Type B pancreatic cell (in vitro differentiated cells): ENCODE data around the gene CCNYL1. TPM values are rescaled to one million over a fixed set of nuclear protein-coding genes. Genes with fewer than 3 reads are reported as not detected.

ENCODE experiments used
- DNase-seq: peaks from one replicate; pipeline ENCODE4 v3.0.0; 2021; ENCODE audit warnings: mixed read lengths; ENCODE audit not compliant: unreplicated experiment; ENCODE audit errors: extremely low spot score
- H3K27ac Mint-ChIP-seq: 2 replicates; pipeline ENCODE4 v1.8.0; 2021; ENCODE audit warnings: mild to moderate bottlenecking, mixed read lengths
- H3K27me3 Mint-ChIP-seq: 2 replicates; pipeline ENCODE4 v1.8.0; 2021; ENCODE audit warnings: mixed read lengths
- H3K36me3 Mint-ChIP-seq: 2 replicates; pipeline ENCODE4 v1.8.0; 2021; ENCODE audit warnings: mixed read lengths
- H3K4me1 Mint-ChIP-seq: one replicate; pipeline ENCODE4 v1.8.0; 2021; ENCODE audit warnings: mixed read lengths; ENCODE audit not compliant: unreplicated experiment
- H3K4me3 Mint-ChIP-seq: 2 replicates; pipeline ENCODE4 v1.8.0; 2021; ENCODE audit warnings: mild to moderate bottlenecking, mixed read lengths
- H3K9me3 Mint-ChIP-seq: 2 replicates; pipeline ENCODE4 v1.8.0; 2021; ENCODE audit warnings: mixed read lengths
- CTCF ChIP-seq: fragments of 200-600 bp; sonication (generic); conservative IDR thresholded peaks from 2 replicates; pipeline ENCODE4 v1.5.0; 2021; ENCODE audit warnings: antibody characterized with exemption, mild to moderate bottlenecking
- total RNA-seq: library from RNA; stranded (reverse); gene quantifications from 2 replicates; pipeline ENCODE4 v1.2.1, GENCODE V29; 2021; ENCODE audit warnings: low replicate concordance

The CCNYL1 gene
- total RNA-seq, 1 donor from 2014 or later, result 20.8 TPM

- no peaks in the 10 kb centered on the region for H3K36me3 Mint-ChIP-seq
- no peaks in the 10 kb centered on the region for H3K9me3 Mint-ChIP-seq
- TF ChIP-seq CTCF, result no peak
- no peaks in the 10 kb centered on the region for H3K27me3 Mint-ChIP-seq
- H3K4me1 Mint-ChIP-seq, result peaks cover 9% of the 10 kb centered on the region
- DNase-seq, result no peak
- no peak overlapping the region for H3K4me3 Mint-ChIP-seq
- H3K27ac Mint-ChIP-seq, result peak overlapping the region; percentile 46
Observed at GRCh38 chr2:207792244-207792785, 80.9 kb downstream of the CCNYL1 start.

- no peaks in the 10 kb centered on the region for H3K36me3 Mint-ChIP-seq
- no peak for DNase-seq
- H3K4me1 Mint-ChIP-seq, result peaks cover 11% of the 10 kb centered on the region
- H3K9me3 Mint-ChIP-seq, result no peaks in the 10 kb centered on the region
- H3K4me3 Mint-ChIP-seq, result peak overlapping the region; percentile 34
- H3K27ac Mint-ChIP-seq, result peak overlapping the region; percentile 81
- H3K27me3 Mint-ChIP-seq, result no peaks in the 10 kb centered on the region
- no peak for TF ChIP-seq CTCF
Observed at GRCh38 chr2:207796585-207797350, 85.3 kb downstream of the CCNYL1 start.

- H3K27ac Mint-ChIP-seq, result no peak overlapping the region
- no peak for DNase-seq
- H3K9me3 Mint-ChIP-seq, result no peaks in the 10 kb centered on the region
- H3K4me1 Mint-ChIP-seq, result peaks cover 11% of the 10 kb centered on the region
- no peak overlapping the region for H3K4me3 Mint-ChIP-seq
- H3K36me3 Mint-ChIP-seq, result no peaks in the 10 kb centered on the region
- H3K27me3 Mint-ChIP-seq, result no peaks in the 10 kb centered on the region
- no peak for TF ChIP-seq CTCF
Observed at GRCh38 chr2:207801259-207801658, 89.8 kb downstream of the CCNYL1 start.

- Mint-ChIP-seq H3K36me3 (no peaks in the 10 kb centered on the region), H3K27me3 (no peaks in the 10 kb centered on the region), H3K4me3 (no peak overlapping the region), H3K9me3 (no peaks in the 10 kb centered on the region), H3K4me1 (peaks cover 5% of the 10 kb centered on the region), H3K27ac (no peak overlapping the region)
- no peak for DNase-seq
- TF ChIP-seq CTCF, result no peak
Observed at GRCh38 chr2:207802650-207803049, 91.2 kb downstream of the CCNYL1 start.

Other genes starting within 250 kb of the CCNYL1 start
- 78.5 and 89.6 TPM in 2 replicates for gene CREB1, start 181.7 kb upstream of the CCNYL1 start, total RNA-seq
- 23.1 and 26.4 TPM in 2 replicates for gene METTL21A, start 86.2 kb upstream of the CCNYL1 start, total RNA-seq
- 10.8 and 15.1 TPM in 2 replicates for gene FZD5, start 58.3 kb downstream of the CCNYL1 start, total RNA-seq